Kidney epithelial cell (primary cell): Measurements from ENCODE around the gene COX7A2L. TPM values are rescaled to one million over a fixed set of nuclear protein-coding genes. Genes with fewer than 3 reads are reported as not detected.

Experiments
- DNase-seq: peaks from one replicate; pipeline ENCODE4 v3.0.0-alpha.2; 2010; ENCODE audit warnings: low read depth
- H3K27me3 ChIP-seq: 2 replicates; pipeline ENCODE4 v1.6.0; 2011; ENCODE audit warnings: low read length; ENCODE audit not compliant: control insufficient read depth, insufficient read depth
- H3K36me3 ChIP-seq: 2 replicates; pipeline ENCODE4 v1.5.1; 2011; ENCODE audit warnings: low read length; ENCODE audit not compliant: control insufficient read depth, insufficient read depth
- H3K4me3 ChIP-seq: 2 replicates; pipeline ENCODE4 v1.5.1; 2011; ENCODE audit warnings: low read depth, mild to moderate bottlenecking, control low read depth, low read length
- CTCF ChIP-seq: IDR thresholded peaks from 2 replicates; pipeline ENCODE4 v1.5.1; 2011; ENCODE audit warnings: mild to moderate bottlenecking, moderate library complexity, low read length, control low read depth, inconsistent platforms; ENCODE audit not compliant: insufficient read depth, poor library complexity, severe bottlenecking
- total RNA-seq: library from RNA; depleted of rRNA; stranded (reverse); fragments of >200 nt; gene quantifications from 2 replicates; pipeline ENCODE4 v1.2.3, GENCODE V29; 2015

Gene COX7A2L
- total RNA-seq, 1 donor from 2014 or later, result 250 TPM

- no peak for DNase-seq
- H3K27me3 ChIP-seq, result no peaks in the 10 kb centered on the region
- no peak for TF ChIP-seq CTCF
- H3K4me3 ChIP-seq, result no peak overlapping the region
- H3K36me3 ChIP-seq, result no peaks in the 10 kb centered on the region
These were observed 48.9 kb downstream of the COX7A2L start for GRCh38 chr2:42312106-42312505.

GRCh38 chr2:42310007-42310515 is 51.0 kb downstream of the COX7A2L start:
- no peak for TF ChIP-seq CTCF
- no peak overlapping the region for H3K4me3 ChIP-seq
- no peaks in the 10 kb centered on the region for H3K27me3 ChIP-seq
- DNase-seq, result no peak
- no peaks in the 10 kb centered on the region for H3K36me3 ChIP-seq

GRCh38 chr2:42309366-42309765 is 51.7 kb downstream of the COX7A2L start:
- DNase-seq, result no peak
- H3K36me3 ChIP-seq, result no peaks in the 10 kb centered on the region
- no peak for TF ChIP-seq CTCF
- H3K27me3 ChIP-seq, result no peaks in the 10 kb centered on the region
- H3K4me3 ChIP-seq, result no peak overlapping the region

- TF ChIP-seq CTCF, result no peak
- Histone ChIP-seq H3K36me3 (no peaks in the 10 kb centered on the region), H3K4me3 (no peak overlapping the region), H3K27me3 (no peaks in the 10 kb centered on the region)
- DNase-seq, result no peak
These were observed 53.8 kb downstream of the COX7A2L start for GRCh38 chr2:42307180-42307579.

- Histone ChIP-seq H3K36me3 (no peaks in the 10 kb centered on the region), H3K27me3 (no peaks in the 10 kb centered on the region), H3K4me3 (no peak overlapping the region)
- DNase-seq, result no peak
- TF ChIP-seq CTCF, result no peak
These were observed 56.8 kb downstream of the COX7A2L start for GRCh38 chr2:42304059-42304713.

- DNase-seq, result no peak
- Histone ChIP-seq H3K4me3 (no peak overlapping the region), H3K36me3 (no peaks in the 10 kb centered on the region), H3K27me3 (no peaks in the 10 kb centered on the region)
- no peak for TF ChIP-seq CTCF
These were observed 57.8 kb downstream of the COX7A2L start for GRCh38 chr2:42303252-42303651.
